HG03442 (cell line): ENCODE data around the gene TTLL13.

Source experiments
- ATAC-seq: cut with Tn5 transposase; IDR thresholded peaks from one replicate; pipeline ENCODE4 v1.9.1; 2021; ENCODE audit warnings: mild to moderate bottlenecking, moderate library complexity; ENCODE audit not compliant: unreplicated experiment

Gene TTLL13

GRCh38 chr15:90213818-90214204 is 35.5 kb upstream of the TTLL13 start:
- no peak for ATAC-seq

GRCh38 chr15:90214553-90215196 is 34.7 kb upstream of the TTLL13 start:
- ATAC-seq = no peak

GRCh38 chr15:90217671-90218394 is 31.5 kb upstream of the TTLL13 start:
- no peak for ATAC-seq

GRCh38 chr15:90219421-90220141 is 29.8 kb upstream of the TTLL13 start:
- no peak for ATAC-seq

- ATAC-seq = no peak
Measured at GRCh38 chr15:90221246-90221900, 28.0 kb upstream of the TTLL13 start.

- no peak for ATAC-seq
Measured at GRCh38 chr15:90222547-90222946, 26.8 kb upstream of the TTLL13 start.

- no peak for ATAC-seq
Measured at GRCh38 chr15:90223441-90224165, 25.8 kb upstream of the TTLL13 start.

- no peak for ATAC-seq
Measured at GRCh38 chr15:90225047-90225446, 24.3 kb upstream of the TTLL13 start.

- ATAC-seq = no peak
Measured at GRCh38 chr15:90225504-90226234, 23.7 kb upstream of the TTLL13 start.

GRCh38 chr15:90227336-90227735 is 22.0 kb upstream of the TTLL13 start:
- no peak for ATAC-seq

GRCh38 chr15:90227816-90228772 is 21.3 kb upstream of the TTLL13 start:
- no peak for ATAC-seq

- ATAC-seq = no peak
Measured at GRCh38 chr15:90228960-90229359, 20.4 kb upstream of the TTLL13 start.

- no peak for ATAC-seq
Measured at GRCh38 chr15:90230071-90230494, 19.3 kb upstream of the TTLL13 start.

- no peak for ATAC-seq
Measured at GRCh38 chr15:90230610-90231009, 18.7 kb upstream of the TTLL13 start.

GRCh38 chr15:90231028-90232017 is 18.0 kb upstream of the TTLL13 start:
- no peak for ATAC-seq

GRCh38 chr15:90232196-90232595 is 17.2 kb upstream of the TTLL13 start:
- ATAC-seq = no peak

GRCh38 chr15:90232941-90233386 is 16.4 kb upstream of the TTLL13 start:
- no peak for ATAC-seq
